GM19452 (cell line): ENCODE data around the gene COL9A1.
"Not testable (repeated sequence)": the region's sequence is repeated elsewhere in the genome, so short reads cannot be mapped to it uniquely, and the experiment has no call there.

Experiments
- ATAC-seq: cut with Tn5 transposase; IDR thresholded peaks from one replicate; pipeline ENCODE4 v1.9.1; 2021; ENCODE audit not compliant: unreplicated experiment

COL9A1 gene

GRCh38 chr6:70303034-70303525 is at the start of gene COL9A1:
Gene COL9A1, minus strand, starts transcription at chr6:70303084. Its CDS starts 160 bp downstream, at chr6:70302924.
- no peak for ATAC-seq

GRCh38 chr6:70351461-70351860 is 48.6 kb upstream of the COL9A1 start:
- no peak for ATAC-seq

DNA sequence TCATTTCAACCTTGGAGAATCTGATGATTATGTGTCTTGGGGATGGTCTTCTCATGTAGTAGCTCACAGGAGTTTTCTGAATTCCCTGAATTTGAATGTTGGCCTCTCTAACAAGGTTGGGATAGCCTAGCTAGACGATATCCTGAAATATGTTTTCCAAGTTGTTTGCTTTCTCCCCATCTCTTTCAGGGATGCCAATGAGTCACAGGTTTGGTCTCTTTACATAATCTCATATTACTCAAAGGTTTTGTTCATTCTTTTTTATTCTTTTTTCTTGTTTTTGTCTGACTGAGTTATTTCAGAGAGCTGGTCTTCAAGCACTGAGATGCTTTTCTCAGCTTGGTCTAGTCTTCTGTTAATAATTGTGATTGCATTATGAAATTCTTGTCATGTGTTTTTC is 42.7 kb upstream of the COL9A1 start:
- ATAC-seq = no peak

GRCh38 chr6:70343313-70343712 is 40.4 kb upstream of the COL9A1 start:
- ATAC-seq = no peak

DNA sequence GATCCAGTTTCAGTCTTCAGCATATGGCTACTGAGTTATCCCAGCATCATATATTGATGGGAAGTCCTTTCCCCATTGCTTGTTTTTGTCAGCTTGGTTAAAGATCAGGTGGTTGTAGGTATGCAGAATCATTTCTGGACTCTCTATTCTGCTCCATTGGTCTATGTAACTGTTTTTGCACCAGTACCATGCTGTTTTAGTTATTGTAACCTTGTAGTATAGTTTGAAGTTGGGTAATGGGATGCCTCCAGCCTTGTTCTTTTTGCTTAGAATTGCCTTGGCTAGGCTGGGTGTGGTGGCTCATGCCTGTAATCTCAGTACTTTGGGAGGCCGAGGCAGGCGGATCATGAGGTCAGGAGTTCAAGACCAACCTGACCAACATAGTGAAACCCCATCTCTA is 36.9 kb upstream of the COL9A1 start:
- not testable (repeated sequence) for ATAC-seq

- no peak for ATAC-seq
Measured at GRCh38 chr6:70338775-70339174, 35.9 kb upstream of the COL9A1 start.

- no peak for ATAC-seq
Measured at GRCh38 chr6:70337743-70338105, 34.8 kb upstream of the COL9A1 start.

DNA sequence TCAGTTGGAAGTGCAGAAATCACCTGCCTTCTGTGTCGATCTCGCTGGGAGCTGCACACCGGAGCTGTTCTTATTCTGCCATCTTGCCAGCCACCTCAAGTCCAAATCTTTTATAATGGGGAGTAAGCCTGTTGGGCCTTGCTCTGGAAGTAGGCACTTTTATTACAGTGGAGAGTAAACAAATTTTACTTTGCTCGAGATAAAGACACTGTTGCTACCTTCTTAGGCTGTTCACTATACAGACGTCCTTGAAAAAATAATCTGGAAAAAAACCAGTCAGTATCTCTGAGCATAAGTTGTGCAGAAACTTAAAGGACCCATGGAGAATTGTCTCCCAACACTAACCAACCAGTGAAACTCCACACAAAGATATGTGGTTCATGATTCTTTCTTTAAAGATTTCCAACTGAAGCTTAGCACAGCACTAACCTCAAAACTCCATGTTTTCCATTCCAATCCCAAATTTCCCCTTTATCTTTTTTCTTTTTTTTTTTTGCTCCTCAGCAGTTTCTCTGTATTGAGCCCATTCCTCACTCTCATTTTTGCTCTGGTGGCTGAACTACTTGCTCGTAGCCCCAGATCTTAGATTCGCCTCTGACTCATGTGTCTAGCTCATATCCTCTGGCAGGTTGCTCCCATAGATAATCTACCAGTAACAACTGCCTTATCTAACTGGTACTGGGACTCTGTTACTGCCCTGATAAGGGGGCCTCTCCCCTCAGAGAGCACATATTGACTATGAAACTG is 34.3 kb upstream of the COL9A1 start:
- no peak for ATAC-seq

DNA sequence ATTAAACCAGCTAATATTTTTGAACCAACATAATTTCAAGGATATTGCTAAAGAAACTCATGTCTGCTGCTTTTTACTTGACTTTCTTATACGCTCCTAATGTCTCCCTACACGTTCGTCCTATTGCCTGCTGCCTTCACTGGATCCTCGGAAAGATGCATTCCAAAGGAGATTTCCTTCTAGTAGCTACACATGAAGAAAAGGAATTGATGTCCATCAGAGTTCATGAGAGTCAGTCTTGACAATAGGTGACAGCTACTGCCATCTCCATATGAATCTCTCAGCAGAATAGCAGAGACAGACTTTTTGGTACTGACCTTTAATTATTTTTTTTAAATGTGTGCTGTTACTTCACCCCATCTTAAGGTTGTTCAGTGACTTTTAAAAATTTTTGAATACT is 24.2 kb upstream of the COL9A1 start:
- ATAC-seq = no peak

GRCh38 chr6:70325009-70325408 is 22.1 kb upstream of the COL9A1 start:
- no peak for ATAC-seq

GRCh38 chr6:70317799-70318198 is 14.9 kb upstream of the COL9A1 start:
- not testable (repeated sequence) for ATAC-seq

- no peak for ATAC-seq
Measured at GRCh38 chr6:70315079-70315751, 12.3 kb upstream of the COL9A1 start.

GRCh38 chr6:70314296-70314695 is 11.4 kb upstream of the COL9A1 start:
- no peak for ATAC-seq

GRCh38 chr6:70312165-70312745 is 9.4 kb upstream of the COL9A1 start:
- no peak for ATAC-seq

DNA sequence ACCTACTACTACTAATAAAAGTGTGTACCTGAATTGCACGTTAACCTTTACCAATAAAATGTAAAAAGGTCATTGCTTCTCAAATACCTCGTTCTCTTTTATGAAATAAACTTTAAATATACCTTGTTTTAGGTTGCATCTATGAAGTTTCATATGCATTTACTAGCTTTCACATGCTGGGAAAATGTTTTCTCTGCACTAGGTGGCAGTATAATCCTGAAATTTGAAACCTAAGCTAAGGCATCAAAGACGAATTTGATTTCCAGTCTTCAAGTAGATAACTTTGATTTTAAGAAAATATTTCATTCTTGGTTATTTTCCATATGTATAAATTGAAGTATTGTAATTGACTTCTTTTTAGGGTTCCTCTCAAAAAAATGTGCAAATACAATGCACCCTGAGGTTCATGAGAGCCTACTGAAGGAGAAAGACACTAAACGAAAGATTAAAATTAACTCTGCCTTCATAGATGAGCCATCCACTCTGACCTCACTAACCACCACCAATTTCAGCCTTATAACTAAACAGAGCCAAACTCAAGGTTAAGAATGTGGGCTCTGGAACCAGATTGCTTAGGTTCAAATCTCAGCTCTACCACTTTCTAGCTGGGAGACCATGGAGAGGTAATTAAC is 7.3 kb upstream of the COL9A1 start:
- ATAC-seq = no peak

GRCh38 chr6:70309243-70309642 is 6.4 kb upstream of the COL9A1 start:
- no peak for ATAC-seq

- ATAC-seq = not testable (repeated sequence)
Measured at GRCh38 chr6:70308142-70308541, 5.3 kb upstream of the COL9A1 start.

- no peak for ATAC-seq
Measured at GRCh38 chr6:70307008-70307407, 4.1 kb upstream of the COL9A1 start.

GRCh38 chr6:70304616-70305015 is 1.7 kb upstream of the COL9A1 start:
- no peak for ATAC-seq

DNA sequence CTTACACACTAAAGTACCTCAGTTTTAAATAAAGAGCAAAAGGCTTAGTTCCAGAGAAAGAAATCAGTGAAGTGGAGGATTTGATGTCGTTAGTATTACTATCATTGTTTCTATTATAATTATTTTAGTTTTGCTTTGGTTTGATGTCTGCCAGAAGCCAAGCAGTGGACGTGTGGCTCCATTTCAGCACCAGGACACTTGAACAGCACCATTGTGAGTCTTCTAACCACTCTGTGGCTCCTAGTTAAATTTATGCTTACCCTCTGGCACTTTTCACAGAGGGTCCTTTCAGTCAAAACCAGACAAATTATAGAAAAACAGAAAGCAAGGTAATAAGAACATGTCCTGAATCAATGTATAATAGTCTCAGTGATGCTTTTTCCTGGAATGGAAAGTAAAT is 3.4 kb downstream of the COL9A1 start:
- ATAC-seq = no peak

DNA sequence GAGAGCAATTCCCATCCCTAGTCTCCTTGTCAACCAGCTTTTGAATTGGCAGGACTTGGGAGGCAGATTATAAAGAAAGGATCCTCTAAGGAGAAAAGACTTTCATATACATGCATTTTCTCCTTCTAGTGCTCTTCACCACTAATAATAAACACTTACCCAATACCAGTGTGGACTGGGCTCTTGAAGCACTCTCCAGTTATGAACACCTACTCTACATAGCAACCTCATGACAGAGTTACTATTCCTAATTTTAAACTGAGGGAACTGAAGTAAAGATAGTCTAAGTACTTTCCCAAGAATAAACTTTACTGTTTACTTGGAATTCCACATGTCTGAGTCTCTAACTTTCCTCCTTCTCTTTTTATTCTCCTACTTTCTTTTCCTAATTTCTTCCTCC is 4.8 kb downstream of the COL9A1 start:
- ATAC-seq = no peak

DNA sequence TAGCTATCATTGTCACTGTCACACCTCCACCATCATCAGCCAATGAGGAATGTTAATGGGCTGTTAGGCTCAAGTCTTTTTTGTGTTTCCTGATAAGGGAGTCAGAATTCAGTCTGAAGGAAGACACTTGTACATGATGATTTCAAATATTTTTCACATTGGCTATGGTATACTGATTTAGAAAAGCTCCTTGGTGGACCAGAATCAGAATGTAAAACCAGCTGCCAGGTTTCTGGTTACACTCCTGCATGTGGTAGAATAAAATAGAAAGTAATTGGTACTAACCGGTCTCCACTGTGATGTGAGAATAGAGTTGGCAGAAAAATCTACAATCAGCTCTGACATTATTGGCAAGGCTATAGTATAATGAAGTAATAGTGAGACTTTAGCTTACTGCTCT is 10.7 kb downstream of the COL9A1 start:
- ATAC-seq = no peak
